Subcutaneous abdominal adipose tissue (tissue), 5 donors: ENCODE measurements around the gene NOC2L.
"Not testable (repeated sequence)": the region's sequence is repeated elsewhere in the genome, so short reads cannot be mapped to it uniquely, and the experiment has no call there.

Source experiments
- H3K27ac ChIP-seq: one replicate; pipeline ENCODE4 v1.7.0; 2013; ENCODE audit warnings: low read depth, mild to moderate bottlenecking, inconsistent platforms, low read length, moderate library complexity
- H3K27me3 ChIP-seq, 5 donors: one replicate each; pipeline ENCODE4 v1.7.0; 2013; ENCODE audit warnings: low read length in 5 of 5, inconsistent platforms in 1 of 5; ENCODE audit not compliant: control insufficient read depth in 5 of 5, insufficient read depth in 4 of 5
- H3K36me3 ChIP-seq, 5 donors: one replicate each; pipeline ENCODE4 v1.7.0; 2013; ENCODE audit warnings: low read length in 5 of 5; ENCODE audit not compliant: control insufficient read depth in 5 of 5, insufficient read depth in 5 of 5
- H3K4me1 ChIP-seq, 5 donors: one replicate each; pipeline ENCODE4 v1.7.0; 2013; ENCODE audit warnings: low read length in 5 of 5, mild to moderate bottlenecking in 3 of 5, moderate library complexity in 1 of 5; ENCODE audit not compliant: control insufficient read depth in 5 of 5, insufficient read depth in 5 of 5
- H3K4me3 ChIP-seq, 5 donors: one replicate each; pipeline ENCODE4 v1.7.0; 2013; ENCODE audit warnings: low read length in 5 of 5, low read depth in 1 of 5
- H3K9ac ChIP-seq, 5 donors: one replicate each; pipeline ENCODE4 v1.7.0; 2013; ENCODE audit warnings: low read length in 5 of 5, mild to moderate bottlenecking in 4 of 5, moderate library complexity in 3 of 5
- H3K9me3 ChIP-seq, 5 donors: one replicate each; pipeline ENCODE4 v1.7.0; 2013; ENCODE audit warnings: low read length in 5 of 5; ENCODE audit not compliant: control insufficient read depth in 5 of 5
- donor health status: healthy.
- donor health status: healthy.
- donor health status: healthy.
- donor health status: healthy.
- donor health status: healthy.

Gene NOC2L

DNA sequence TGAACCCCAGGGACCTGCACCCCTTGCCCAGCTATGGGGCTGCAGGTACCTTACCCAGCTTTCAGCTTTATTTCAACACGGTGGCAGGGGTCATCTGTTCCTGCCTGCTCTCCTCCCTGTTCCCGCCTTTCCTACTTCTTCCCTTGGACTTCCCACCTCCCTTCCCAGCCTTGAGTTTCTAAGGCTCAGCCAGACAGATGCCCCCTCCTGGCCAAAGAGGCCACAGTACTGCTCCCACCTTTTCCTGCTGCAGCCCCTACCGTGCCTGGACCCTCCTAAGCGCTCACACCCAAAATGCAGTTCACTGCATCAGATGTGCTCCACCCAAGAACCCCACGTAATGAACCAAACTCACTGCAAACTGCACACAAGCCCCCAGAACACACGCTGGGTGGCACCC, 7.7 kb downstream of the NOC2L start:
- Histone ChIP-seq H3K9ac (no peak overlapping the region), H3K36me3 (peaks cover 0 to 100% (median 98%) of the 10 kb centered on the region in 5 donors), H3K4me3 (no peak overlapping the region), H3K9me3 (no peaks in the 10 kb centered on the region), H3K27ac (no peak overlapping the region), H3K4me1 (no peaks in the 10 kb centered on the region), H3K27me3 (no peaks in the 10 kb centered on the region)

DNA sequence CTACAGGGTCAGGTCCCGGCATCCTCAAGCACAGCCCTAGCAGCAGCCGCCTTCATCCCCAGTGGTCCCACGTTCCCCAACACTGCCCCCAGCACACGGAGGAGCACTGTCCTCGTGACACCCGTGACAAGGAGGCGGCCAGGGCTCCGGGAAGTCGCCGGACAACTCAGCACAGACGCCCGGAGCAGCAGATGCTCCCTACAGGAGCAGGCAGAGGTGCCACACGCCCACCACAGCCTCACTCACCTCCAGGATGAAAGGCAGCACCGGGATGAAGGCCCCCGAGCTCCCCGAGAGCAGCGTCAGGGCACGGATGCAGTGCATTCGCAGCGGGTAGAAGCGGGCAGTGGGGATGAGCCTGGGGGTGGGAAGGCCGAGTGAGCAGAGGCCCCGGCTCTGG, 8.2 kb downstream of the NOC2L start:
- Histone ChIP-seq H3K27me3 (no peaks in the 10 kb centered on the region), H3K36me3 (peaks cover 0 to 100% (median 98%) of the 10 kb centered on the region in 5 donors), H3K9ac (no peak overlapping the region), H3K9me3 (no peaks in the 10 kb centered on the region), H3K27ac (no peak overlapping the region), H3K4me1 (no peaks in the 10 kb centered on the region), H3K4me3 (no peak overlapping the region)

- Histone ChIP-seq H3K27me3 (no peaks in the 10 kb centered on the region), H3K27ac (no peak overlapping the region), H3K9me3 (no peaks in the 10 kb centered on the region), H3K9ac (no peak overlapping the region), H3K4me3 (no peak overlapping the region), H3K4me1 (no peaks in the 10 kb centered on the region), H3K36me3 (peaks cover 0 to 100% (median 98%) of the 10 kb centered on the region in 5 donors)
These were observed 8.8 kb downstream of the NOC2L start for GRCh38 chr1:950268-950667.

- Histone ChIP-seq H3K4me3 (no peak overlapping the region), H3K4me1 (peaks cover 0 to 2% (median 0%) of the 10 kb centered on the region in 5 donors), H3K9ac (no peak overlapping the region), H3K27me3 (peaks cover 2 to 6% (median 4%) of the 10 kb centered on the region in 5 donors), H3K27ac (no peak overlapping the region), H3K36me3 (peaks cover 0 to 84% (median 81%) of the 10 kb centered on the region in 5 donors), H3K9me3 (no peaks in the 10 kb centered on the region)
These were observed 11.1 kb downstream of the NOC2L start for GRCh38 chr1:947958-948357.

DNA sequence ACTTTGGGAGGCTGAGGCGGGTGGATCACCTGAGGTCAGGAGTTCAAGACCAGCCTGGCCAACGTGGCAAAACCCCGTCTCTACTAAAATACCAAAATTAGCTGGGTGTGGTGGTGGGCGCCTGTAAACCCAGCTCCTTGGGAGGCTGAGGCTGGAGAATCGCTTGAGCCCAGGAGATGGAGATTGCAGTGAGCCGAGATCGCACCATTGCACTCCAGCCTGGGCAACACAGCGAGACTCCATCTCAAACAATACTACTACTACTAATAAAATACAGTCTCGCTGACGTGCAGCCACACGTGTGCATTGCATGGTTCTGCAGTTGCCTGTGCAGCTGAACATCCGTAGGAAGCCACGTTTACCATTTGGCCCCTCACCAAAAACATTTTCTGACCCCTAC, 12.2 kb downstream of the NOC2L start:
- not testable (repeated sequence) for H3K9me3 ChIP-seq, H3K4me1 ChIP-seq, H3K27ac ChIP-seq, H3K9ac ChIP-seq, H3K4me3 ChIP-seq
- Histone ChIP-seq H3K36me3 (peaks cover 0 to 72% (median 70%) of the 10 kb centered on the region in 5 donors), H3K27me3 (peaks cover 5 to 11% (median 8%) of the 10 kb centered on the region in 5 donors)

- Histone ChIP-seq H3K27me3 (peaks cover 11 to 17% (median 14%) of the 10 kb centered on the region in 5 donors), H3K36me3 (peaks cover 0 to 63% (median 61%) of the 10 kb centered on the region in 5 donors), H3K27ac (no peak overlapping the region), H3K9me3 (no peaks in the 10 kb centered on the region), H3K4me3 (no peak overlapping the region), H3K9ac (no peak overlapping the region), H3K4me1 (peaks cover 0 to 15% (median 10%) of the 10 kb centered on the region in 5 donors)
These were observed 13.1 kb downstream of the NOC2L start for GRCh38 chr1:945688-946556.

DNA sequence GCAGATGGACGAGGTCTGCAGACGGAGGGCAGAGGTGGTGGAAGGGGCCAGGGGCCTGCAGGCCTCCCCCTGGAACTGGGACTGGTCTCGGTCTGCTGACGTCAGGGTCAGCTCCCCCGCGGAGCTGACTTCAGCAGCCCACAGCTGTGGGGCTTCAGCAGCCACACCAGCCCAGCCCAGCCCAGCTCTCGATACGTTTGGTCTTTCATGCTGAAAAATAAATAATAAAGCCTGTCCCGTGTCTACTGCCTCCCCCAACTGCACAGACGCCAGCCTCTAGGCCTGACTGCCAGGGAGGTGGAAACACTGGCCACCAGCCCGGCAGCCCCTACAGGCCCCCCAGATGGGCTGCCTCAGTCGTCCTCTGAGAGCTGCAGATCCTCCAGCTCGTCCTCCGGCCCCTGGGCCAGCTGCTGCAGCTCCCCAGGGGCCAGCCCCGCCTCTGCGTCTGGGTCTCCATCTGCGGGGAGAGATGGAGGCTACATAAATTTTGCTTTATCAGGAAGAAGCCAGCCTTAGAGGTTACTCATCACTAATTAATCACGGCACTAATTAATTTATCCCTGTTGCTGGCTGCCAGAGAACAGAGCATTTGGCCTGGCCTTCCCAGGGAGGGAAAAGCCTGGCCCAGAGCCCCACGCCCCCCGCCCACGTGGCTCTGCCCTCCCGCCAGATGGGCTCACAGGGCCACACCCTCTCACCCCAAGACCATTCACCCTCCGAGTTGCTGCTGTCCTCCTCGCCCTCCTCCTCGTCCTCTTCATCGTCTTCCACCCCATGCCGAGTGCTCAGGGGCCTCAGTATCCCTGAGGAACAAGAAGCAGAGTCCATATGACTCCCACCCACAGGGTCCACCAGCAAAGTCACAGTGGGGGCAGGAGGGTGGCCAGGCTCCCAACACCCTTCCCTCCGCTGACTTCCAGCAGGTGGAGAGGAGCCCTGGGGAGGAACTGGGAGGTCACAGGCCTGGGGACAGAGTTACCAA, 14.4 kb downstream of the NOC2L start:
- no peak overlapping the region for H3K27ac ChIP-seq
- H3K27me3 ChIP-seq, result peaks cover 20 to 25% (median 24%) of the 10 kb centered on the region in 5 donors
- no peaks in the 10 kb centered on the region for H3K9me3 ChIP-seq
- H3K9ac ChIP-seq, result no peak overlapping the region
- peaks cover 0 to 50% (median 48%) of the 10 kb centered on the region in 5 donors for H3K36me3 ChIP-seq
- H3K4me1 ChIP-seq, result peaks cover 0 to 26% (median 21%) of the 10 kb centered on the region in 5 donors
- no peak overlapping the region for H3K4me3 ChIP-seq

DNA sequence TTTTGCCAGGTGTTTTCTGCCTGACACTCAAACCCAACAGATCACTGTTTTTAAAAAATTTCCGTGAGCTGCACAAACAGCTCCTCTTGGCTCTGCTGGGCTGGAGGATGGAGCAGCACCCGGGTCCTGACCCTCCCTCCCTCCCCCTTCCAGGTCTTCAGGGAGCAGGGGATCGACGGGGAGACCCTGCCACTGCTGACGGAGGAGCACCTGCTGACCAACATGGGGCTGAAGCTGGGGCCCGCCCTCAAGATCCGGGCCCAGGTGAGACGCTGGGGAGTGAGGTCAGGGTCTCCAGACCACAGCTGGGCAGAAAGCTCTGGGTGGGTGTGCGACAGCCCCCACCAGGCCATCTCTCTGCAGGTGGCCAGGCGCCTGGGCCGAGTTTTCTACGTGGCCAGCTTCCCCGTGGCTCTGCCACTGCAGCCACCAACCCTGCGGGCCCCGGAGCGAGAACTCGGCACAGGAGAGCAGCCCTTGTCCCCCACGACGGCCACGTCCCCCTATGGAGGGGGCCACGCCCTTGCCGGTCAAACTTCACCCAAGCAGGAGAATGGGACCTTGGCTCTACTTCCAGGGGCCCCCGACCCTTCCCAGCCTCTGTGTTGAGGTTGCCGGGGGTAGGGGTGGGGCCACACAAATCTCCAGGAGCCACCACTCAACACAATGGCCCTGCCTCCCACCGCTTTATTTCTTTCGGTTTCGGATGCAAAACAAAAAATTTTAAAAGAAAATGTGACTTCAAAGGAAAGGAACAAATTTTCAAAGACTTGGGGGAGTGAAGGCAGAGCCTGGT, 15.3 kb downstream of the NOC2L start:
- Histone ChIP-seq H3K9me3 (no peaks in the 10 kb centered on the region), H3K36me3 (peaks cover 0 to 42% (median 39%) of the 10 kb centered on the region in 5 donors), H3K4me3 (no peak overlapping the region), H3K9ac (no peak overlapping the region), H3K27ac (no peak overlapping the region), H3K4me1 (peaks cover 0 to 28% (median 22%) of the 10 kb centered on the region in 5 donors), H3K27me3 (peaks cover 29 to 34% (median 33%) of the 10 kb centered on the region in 5 donors)

DNA sequence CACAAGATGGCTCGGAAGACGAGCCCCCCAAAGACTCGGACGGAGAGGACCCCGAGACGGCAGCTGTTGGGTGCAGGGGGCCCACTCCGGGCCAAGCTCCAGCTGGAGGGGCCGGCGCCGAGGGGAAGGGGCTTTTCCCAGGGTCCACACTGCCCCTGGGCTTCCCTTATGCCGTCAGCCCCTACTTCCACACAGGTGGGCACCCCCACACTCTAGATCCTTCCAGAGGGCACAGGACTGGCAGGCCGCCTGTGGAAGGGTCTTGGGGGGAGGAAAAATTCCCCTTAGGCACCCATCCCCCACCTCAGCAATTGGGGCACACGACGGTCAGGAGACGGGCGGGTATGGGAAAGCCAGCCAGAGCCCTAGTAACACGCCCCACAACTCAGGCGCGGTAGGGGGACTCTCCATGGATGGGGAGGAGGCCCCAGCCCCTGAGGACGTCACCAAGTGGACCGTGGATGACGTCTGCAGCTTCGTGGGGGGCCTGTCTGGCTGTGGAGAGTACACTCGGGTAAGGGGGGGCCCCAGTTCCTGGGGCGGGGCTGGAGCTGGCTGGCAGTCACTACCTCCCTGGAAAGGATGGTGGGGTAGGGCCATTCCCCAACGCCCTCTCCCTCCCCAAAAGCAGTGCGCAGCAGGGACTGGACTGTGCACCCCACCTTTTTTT, 16.1 kb downstream of the NOC2L start:
- Histone ChIP-seq H3K9me3 (no peaks in the 10 kb centered on the region), H3K36me3 (peaks cover 0 to 34% (median 32%) of the 10 kb centered on the region in 5 donors), H3K9ac (no peak overlapping the region), H3K27me3 (peaks cover 37 to 41% (median 40%) of the 10 kb centered on the region in 5 donors), H3K27ac (no peak overlapping the region), H3K4me3 (no peak overlapping the region), H3K4me1 (peaks cover 0 to 28% (median 22%) of the 10 kb centered on the region in 5 donors)
